ENCODE measurements around the gene PCDH9.

GRCh38 chr13:66364346-66364745, 865.8 kb downstream of the PCDH9 start:
- no peak for TF ChIP-seq EP300 (IDR thresholded peaks at IDR 0.05)
- TF ChIP-seq, protein P1, sequence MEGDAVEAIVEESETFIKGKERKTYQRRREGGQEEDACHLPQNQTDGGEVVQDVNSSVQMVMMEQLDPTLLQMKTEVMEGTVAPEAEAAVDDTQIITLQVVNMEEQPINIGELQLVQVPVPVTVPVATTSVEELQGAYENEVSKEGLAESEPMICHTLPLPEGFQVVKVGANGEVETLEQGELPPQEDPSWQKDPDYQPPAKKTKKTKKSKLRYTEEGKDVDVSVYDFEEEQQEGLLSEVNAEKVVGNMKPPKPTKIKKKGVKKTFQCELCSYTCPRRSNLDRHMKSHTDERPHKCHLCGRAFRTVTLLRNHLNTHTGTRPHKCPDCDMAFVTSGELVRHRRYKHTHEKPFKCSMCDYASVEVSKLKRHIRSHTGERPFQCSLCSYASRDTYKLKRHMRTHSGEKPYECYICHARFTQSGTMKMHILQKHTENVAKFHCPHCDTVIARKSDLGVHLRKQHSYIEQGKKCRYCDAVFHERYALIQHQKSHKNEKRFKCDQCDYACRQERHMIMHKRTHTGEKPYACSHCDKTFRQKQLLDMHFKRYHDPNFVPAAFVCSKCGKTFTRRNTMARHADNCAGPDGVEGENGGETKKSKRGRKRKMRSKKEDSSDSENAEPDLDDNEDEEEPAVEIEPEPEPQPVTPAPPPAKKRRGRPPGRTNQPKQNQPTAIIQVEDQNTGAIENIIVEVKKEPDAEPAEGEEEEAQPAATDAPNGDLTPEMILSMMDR (IDR thresholded peaks at IDR 0.05), result no peak
- TF ChIP-seq POLR2A (IDR thresholded peaks at IDR 0.05), result no peak
- TF ChIP-seq POLR2AphosphoS5 (IDR thresholded peaks at IDR 0.05), result no peak

Data from suprapubic skin (tissue), 4 donors.